RPMI8226 (cell line): Measurements from ENCODE around the gene TAPT1.

Experiments
- DNase-seq: peaks from one replicate; pipeline ENCODE4 v3.0.0-alpha.2; 2015

Gene TAPT1

GRCh38 chr4:16245241-16245640 lies 19.0 kb upstream of the TAPT1 start:
- no peak for DNase-seq

GRCh38 chr4:16243285-16243684 lies 17.0 kb upstream of the TAPT1 start:
- no peak for DNase-seq

- no peak for DNase-seq
Measured at GRCh38 chr4:16240300-16240699, 14.0 kb upstream of the TAPT1 start.

GRCh38 chr4:16239086-16239485 lies 12.8 kb upstream of the TAPT1 start:
- DNase-seq: no peak

DNA sequence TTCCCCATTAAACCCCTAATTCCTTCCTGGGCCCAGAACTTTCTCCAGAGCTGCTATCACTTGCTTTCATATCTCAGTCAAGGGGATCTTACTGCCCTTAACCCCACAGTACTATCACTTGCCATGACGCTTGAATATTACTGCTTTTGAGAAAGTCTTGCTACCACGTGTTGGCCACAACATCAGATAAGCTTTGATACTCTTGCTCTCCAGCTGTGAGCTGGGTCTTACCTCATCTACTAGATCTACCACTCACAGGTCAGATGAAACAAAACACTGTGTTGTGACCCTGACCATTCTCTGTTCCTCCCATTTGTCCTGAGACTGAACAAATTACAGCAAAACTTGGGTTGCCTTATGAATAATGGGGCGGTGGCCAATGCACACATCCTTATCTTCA lies 12.1 kb upstream of the TAPT1 start:
- DNase-seq: no peak

DNA sequence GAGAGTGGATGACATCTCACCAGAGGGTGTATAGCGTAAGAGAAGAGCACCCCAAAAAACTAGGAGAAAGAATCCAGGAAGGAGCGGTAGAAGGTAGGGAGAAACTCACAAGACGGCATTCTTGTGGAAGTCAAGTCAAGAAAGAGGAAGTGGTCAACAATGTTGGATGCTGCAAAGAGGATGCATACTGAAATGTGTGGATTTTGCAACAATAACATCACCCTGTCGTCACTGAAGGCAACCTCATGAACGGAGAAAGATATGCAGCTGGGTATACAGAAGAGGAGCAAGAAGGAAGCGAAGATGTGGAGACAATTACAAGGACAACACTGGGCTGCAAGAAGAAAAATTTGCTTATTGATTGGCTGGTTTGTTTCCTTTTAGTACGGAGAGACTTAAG lies 11.4 kb upstream of the TAPT1 start:
- peak; percentile 2 for DNase-seq

- DNase-seq: no peak
Measured at GRCh38 chr4:16236402-16237023, 10.2 kb upstream of the TAPT1 start.

DNA sequence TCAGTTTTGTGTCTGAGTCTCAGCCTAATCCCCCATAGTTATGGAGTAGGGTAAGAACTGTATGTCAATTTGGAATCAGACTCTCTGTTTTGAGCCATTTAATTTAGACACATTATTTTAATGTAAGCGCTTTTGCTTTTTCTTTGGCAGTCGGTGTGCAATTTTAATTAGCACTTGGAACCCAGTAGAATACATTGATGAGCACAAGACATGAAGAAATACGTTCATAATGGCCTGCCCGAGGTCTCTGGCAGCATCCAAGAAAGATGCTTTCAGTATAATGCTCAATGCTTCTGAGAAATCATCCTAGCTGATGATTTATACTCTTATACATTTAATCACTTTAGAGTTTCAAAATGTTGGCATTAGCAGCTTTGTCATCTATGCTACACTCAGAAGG lies 8.9 kb upstream of the TAPT1 start:
- no peak for DNase-seq

DNA sequence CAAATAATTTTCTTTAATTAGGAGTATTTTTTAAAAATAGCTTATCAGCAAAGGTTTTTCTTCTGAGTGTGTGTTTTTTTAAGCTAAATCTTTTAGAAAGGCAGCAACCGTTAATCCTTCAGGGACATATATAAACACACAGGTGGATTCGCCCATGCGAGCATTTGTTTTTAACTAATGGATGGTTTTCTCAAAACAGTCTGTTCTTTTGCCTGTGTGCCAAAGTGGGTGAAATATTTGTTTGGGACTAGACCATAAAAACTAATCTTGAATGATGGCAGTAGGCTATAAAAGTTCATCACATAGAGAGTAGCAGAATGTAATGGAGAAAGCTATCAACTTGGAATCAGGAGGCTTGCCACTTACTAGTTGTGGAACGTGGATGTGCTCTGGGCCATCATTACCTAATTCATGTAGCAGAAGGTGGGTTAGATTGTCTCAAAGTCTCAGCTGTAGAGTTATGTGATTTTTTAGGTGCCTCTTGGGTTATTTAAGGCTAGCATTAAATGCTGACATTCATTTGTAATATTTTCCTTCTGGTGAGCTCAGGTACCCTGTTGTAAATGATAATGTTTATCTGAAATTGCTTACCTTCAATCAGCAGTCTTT lies 7.4 kb upstream of the TAPT1 start:
- DNase-seq: no peak

DNA sequence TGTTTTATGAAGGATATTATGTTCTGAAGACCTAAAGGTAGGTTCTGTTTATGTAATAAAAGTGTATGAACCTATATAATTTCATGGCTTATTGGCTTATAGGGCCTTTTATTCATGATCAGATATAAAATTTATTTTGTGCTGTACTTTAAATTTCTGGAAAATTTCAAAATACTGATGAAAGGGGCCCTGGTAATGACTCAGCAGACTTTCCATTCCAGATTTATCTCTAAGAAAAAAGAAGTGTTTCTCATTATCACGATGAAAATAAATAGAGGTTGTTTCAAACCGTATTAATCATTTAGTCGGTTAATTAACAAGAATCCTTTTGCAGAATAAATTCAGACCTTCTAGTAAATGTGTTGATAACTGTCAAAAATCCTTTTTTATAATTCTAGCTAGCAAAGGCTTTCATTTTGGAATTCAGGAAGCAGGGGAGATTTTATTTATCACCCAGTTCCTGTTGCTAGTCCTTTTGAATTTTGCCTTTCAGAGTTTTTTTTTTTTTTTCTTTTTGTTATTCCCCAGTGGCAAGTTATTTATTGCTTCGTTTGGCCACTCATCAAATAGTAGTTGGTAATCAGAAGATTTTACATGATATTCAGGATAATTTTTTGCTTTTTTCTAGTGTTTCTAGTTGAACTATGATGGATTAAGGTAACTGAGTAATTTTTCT lies 5.4 kb upstream of the TAPT1 start:
- DNase-seq: no peak

GRCh38 chr4:16230308-16230707 lies 4.0 kb upstream of the TAPT1 start:
- DNase-seq: no peak

- DNase-seq: no peak
Measured at GRCh38 chr4:16229604-16230003, 3.3 kb upstream of the TAPT1 start.

DNA sequence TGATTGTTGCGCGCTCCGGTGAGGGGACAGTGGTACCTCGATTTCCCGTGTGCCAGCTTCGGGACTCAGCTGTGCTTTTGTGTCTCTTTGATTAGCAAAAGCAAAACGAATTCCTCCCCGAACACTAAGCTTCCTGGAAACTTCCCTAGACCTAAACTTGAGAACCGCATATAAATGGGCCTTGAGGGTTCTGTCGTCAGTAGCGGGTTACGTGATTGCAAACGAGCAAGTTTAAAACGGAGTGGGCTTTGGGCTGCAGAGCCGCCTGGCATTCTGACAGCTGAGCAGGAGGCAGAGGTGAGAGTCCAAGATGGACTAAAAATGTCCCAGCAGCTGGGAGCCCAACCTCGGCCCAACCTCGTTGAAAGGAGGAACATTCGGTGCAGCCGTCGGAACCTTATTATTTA lies 1.2 kb upstream of the TAPT1 start:
- DNase-seq: peak; percentile 13

DNA sequence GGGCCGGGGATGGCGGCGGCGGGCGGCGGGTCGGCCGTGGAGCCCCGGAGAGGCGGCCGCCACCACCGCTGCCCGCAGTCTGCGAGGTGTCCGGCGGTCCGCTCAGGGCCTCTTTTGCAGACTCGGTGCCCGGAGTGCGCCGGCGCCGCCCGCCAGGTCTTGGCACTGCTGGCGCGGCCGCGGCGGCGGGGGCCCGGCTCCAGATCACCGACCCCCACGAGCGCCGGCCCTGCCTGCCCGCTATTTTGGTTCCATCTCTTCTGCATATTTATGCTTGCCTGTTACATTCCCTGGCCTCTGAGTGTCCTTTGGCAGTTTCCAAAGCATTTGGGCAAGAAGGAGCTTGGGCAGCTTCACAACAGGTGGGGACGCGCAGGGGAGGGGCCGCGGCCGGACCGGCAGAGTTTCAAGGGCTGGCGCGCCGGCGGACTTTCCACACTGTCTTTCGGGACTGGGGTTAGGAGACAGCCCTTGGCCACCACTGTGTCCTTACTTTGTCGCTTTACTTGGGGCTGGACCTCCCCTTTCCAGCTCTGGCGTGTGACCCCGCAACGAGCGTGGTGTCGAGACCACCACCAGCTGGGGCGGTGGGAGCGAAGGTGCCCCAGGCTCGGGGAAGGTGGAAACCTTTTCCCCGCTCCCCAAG lies 668 bp upstream of the TAPT1 start:
- DNase-seq: peak; percentile 48

GRCh38 chr4:16225167-16225862 lies 956 bp downstream of the TAPT1 start:
- DNase-seq: peak; percentile 8

DNA sequence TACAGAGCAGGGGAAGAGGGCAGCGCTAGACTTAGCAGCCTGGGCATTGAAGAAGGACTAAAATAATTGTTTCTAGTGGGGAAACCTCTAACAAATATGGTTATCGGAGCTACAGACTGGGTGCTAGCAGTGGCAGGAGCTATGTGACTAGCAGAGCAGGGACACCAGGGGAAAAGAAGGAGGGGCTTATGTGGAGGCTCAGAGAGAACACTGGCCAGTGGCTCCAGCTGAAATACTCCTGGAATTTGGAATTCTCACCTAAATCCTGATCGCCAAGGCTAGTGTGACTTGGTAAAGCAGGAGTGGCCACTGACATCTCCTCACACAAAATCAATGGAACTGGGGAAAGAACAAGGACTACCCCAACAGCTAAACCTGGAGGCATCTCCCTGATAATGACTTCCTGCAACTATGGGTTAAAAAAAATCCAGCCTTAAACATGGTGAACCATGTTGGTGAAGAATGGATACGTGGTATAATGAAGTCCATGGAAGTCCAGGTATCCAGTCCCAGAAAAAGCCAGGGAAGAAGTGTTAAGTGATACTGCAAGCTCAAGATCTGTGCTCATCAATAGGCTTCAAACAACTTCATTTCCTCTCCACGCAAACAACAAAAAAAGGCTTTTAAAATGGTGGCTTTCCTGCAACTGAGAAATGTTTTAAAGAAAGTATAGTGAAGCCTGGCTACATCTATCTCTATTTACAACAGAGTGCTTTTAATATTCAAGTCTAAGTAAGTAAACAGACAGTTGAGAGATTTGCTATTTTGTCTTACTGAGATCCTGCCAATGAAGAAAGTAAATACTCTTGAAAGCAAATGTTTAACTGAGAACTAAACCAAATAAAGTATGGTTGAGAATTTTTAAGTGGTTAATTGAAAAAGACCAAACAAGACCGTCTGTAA lies 1.8 kb downstream of the TAPT1 start:
- DNase-seq: no peak

DNA sequence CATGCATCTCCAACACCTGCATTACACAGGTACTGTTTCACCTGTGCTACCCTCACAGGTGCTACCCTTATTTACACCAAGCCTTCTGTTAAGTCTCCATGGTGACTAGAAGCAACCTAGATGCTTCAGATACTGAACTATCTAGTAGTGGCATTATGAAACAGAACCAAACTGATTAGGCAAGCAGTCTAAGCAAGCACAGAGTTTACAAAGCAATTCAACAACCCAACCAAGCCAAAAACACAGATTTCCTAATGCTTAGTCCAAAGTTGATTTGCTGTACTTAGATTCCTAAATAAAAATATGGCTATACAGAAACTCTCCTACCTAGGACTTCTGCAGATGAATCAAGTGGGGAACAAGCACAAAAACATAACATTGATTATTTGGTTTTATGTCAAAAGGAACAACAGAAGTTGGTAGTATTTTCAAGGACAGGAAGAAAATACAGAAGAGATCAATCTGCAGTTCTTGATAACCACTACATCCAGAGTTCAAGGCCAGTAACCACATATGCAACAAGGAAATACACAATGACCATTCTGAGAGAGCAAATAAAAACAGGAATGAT lies 3.2 kb downstream of the TAPT1 start:
- DNase-seq: no peak

DNA sequence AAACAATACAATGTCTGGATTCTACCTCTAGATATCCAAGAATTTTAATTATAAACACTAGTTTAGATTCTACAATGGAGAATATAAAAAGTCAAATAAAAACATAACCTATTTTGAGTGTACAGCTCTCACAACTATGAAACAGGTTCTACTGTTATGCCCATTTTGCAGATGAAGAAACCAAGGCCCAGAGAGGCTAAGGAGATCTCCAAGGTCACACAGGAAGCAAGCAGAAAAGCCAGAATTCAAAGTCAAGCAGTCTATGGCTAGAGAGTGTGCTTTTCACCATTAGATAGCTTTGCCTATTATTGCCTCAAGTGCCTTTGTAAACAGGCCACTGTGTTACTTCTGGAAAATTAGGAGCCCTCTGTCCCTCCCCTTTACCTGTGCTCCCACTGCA lies 7.3 kb downstream of the TAPT1 start:
- DNase-seq: no peak

DNA sequence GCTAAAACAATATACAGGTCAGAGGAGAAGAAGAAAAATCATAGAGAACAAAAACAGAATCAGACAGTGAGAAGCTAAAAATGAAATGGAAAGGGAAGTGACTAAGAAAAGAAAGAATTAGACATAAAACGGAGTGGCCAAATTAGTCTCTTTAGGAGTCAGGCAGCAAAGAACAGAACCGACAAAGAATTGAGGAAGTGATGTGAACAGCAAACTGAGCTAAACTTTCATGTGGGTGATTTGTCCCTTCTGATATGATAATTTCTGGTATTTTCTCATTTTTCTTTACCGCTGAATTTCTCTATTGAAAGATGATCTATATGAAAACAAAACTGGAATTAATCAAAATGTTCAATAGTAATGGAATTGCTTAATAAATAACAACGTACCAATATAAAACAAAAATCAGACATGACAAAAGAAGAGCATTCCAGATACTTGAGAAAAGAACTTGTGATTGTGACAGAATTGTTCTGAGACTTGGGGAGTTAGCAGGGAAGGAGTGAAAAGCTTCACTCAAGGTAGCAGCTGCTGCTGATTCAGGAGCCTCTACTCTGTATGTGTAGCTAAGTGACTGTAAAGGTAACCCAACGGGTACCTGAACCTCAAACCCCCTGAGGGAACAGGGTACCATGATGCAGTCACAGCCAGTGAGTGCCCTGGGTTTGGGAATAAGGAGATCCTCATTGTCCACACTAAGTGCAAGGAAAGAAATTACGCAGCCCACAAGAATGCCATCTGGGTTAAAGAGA lies 8.8 kb downstream of the TAPT1 start:
- DNase-seq: no peak

GRCh38 chr4:16213121-16213520 lies 13.2 kb downstream of the TAPT1 start:
- no peak for DNase-seq

GRCh38 chr4:16212138-16212782 lies 14.0 kb downstream of the TAPT1 start:
- no peak for DNase-seq
